ENCODE data around the gene LITAF. TPM values are rescaled to one million over a fixed set of nuclear protein-coding genes. Genes with fewer than 3 reads are reported as not detected.

Gene LITAF
- total RNA-seq, 1 experiment from 2014 or later, result 130 TPM

GRCh38 chr16:11547118-11547916 is 39.4 kb downstream of the LITAF start:
- in situ Hi-C loops (cut with HindIII; ENCODE audit: low pct_unique_long_range_greater_than_20kb, low sequenced_read_pairs), result no loop called here
- peak; percentile 97 for DNase-seq (ENCODE audit: low read depth, low spot score)

- peak; percentile 42 for DNase-seq (ENCODE audit: low read depth, low spot score)
- in situ Hi-C loops (cut with HindIII; ENCODE audit: low pct_unique_long_range_greater_than_20kb, low sequenced_read_pairs), result no loop called here
These were observed 40.1 kb downstream of the LITAF start for GRCh38 chr16:11546608-11547061.

DNA sequence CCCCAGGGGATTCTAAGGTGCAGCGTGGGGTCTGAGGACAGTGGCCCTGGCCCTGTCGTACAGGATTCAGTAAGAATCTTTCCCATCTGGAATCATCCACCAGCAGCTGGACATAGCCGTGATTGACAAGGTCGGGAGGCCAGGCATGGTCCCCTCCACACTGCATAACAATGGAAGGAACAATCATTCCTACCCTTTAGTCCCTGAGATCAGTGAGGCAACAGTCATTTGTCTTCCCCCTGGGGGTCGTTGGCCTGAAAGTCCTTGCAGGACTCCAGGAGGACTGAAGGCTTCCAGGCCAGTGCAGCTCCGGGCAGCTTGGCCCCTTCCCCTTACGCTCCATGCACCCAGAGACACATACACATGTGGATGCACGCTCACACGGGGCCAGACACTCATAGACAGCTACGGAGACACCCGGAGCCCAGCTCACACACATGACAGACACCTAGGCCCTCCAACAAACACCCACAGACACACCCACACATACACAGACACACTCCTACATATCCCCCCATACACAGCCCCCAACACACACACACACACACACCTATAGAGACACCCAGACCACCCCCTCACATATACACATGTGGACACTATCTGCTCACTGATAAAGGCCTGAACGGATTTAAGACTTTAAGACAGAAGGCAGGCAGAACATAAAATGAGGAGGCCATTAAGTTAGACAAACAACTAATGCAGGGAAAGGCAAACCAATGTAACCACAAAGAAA is 42.9 kb downstream of the LITAF start:
- in situ Hi-C loops (cut with HindIII; ENCODE audit: low pct_unique_long_range_greater_than_20kb, low sequenced_read_pairs), result no loop called here
- DNase-seq (ENCODE audit: low read depth, low spot score), result no peak

DNA sequence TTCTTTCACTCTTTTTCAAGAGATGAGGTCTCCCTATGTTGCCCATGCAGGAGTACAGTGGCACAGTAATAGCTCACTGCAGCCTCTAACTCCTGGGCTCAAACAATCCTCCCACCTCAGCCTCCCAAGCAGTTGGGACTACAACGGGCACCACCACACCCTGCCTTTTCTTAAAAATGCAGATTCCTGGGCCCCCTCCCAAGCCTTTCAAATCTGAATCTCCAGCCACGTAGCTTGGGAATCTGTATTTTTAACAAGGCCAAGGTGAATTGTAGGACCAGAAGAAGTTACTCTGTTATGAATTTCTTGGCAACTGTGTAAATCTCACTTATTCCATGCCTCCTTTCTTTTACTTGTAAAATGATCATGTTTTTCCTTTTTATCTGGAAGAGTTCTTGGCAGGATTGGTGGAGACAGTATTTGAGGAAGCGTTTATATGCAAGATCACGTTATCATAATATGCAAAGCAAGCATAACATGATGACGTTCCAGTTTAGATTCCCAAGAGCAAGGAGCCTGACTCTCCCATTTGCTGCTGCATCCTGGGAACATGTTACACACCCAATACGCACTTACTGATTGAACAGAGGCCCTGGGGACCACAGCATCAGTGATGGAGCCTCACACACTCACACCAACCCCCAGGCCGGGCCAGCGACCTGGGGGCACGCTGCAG is 44.5 kb downstream of the LITAF start:
- no peak for DNase-seq (ENCODE audit: low read depth, low spot score)
- in situ Hi-C loops (cut with HindIII; ENCODE audit: low pct_unique_long_range_greater_than_20kb, low sequenced_read_pairs), result no loop called here

DNA sequence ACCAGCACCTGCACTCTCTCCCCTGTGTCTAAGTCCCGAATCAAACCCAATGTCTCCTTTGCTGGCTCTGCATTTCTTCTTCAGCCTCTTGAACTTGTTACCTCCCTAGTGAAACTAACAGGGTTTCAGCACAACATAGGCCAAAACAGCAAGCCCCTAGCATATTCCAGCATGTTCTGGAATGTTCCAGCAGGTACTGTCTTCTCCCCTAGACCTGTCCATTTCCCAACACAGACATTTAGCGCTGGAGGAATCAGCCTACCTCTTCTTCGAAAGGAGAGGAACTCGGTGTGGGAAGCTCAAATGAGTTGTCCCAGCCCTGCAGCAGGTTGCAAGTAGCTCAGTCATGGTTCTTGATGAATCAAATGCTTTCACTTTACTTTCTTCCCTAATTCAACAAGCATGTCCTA is 47.1 kb downstream of the LITAF start:
- in situ Hi-C loops (cut with HindIII; ENCODE audit: low pct_unique_long_range_greater_than_20kb, low sequenced_read_pairs), result no loop called here

DNA sequence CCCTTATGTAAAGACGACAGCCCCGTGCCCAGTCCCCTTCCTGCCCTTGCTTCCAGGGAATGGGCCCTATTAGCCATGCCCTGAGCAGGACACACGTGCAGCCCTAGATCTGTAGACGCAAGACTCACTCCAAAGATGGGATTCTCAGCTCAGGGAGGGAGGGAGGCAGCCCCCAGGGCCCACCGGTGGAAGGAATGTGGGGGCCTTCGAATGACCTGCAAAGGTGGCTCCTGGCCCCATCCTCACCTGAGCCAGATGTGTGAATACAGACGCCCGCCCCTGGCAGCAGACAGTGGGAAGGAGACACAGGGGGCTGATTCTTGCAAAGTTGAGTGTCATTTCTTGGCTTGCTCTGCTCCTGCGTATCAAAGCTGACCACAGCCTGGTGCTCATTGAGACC is 47.8 kb downstream of the LITAF start:
- no peak for DNase-seq (ENCODE audit: low read depth, low spot score)
- in situ Hi-C loops (cut with HindIII; ENCODE audit: low pct_unique_long_range_greater_than_20kb, low sequenced_read_pairs), result no loop called here

More for the DNA sequence above, 47.1 kb downstream of the LITAF start:
- no peak for DNase-seq (ENCODE audit: low read depth, low spot score)

- no peak for DNase-seq (ENCODE audit: low read depth, low spot score)
- in situ Hi-C loops (cut with HindIII; ENCODE audit: low pct_unique_long_range_greater_than_20kb, low sequenced_read_pairs), result no loop called here
These were observed 50.4 kb downstream of the LITAF start for GRCh38 chr16:11536104-11536866.

DNA sequence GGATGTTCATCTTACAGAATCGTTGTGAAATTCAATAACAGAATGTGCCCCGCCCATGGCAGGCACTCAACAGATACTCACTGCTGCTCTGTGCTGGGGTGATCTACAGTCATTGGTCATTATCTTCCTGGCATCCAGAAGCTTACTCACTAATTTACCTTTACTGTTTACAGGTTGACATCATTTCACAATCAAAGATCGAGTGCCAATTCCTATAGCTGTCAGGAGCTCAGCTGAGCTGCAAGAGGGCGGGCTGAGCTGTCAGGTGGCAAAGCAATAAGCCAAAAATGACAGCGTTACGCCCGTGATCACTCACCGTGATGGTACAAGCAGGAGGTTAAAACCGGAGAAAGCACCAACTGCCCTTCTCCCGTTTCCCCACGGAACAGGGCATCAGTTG is 51.2 kb downstream of the LITAF start:
- in situ Hi-C loops (cut with HindIII; ENCODE audit: low pct_unique_long_range_greater_than_20kb, low sequenced_read_pairs), result no loop called here
- DNase-seq (ENCODE audit: low read depth, low spot score), result no peak

DNA sequence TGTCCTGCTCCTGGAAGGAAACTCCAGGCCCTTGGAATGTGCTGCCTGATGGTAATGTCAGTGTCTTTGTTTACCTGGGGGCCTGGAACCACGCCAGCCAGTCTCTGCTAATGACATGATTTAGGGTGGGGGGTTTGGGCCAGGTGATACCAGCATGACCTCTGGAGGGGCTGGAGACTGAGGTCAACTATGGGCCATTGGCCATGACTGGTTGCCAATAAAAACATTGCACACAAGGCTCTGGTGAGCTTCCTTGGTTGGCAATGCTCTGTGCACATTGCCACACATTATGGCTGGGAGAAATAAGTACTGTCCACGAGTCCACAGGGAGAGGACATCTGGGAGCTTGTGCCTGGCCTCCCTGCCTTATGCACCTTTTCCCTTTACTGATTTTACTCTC is 52.5 kb downstream of the LITAF start:
- in situ Hi-C loops (cut with HindIII; ENCODE audit: low pct_unique_long_range_greater_than_20kb, low sequenced_read_pairs), result no loop called here
- no peak for DNase-seq (ENCODE audit: low read depth, low spot score)

DNA sequence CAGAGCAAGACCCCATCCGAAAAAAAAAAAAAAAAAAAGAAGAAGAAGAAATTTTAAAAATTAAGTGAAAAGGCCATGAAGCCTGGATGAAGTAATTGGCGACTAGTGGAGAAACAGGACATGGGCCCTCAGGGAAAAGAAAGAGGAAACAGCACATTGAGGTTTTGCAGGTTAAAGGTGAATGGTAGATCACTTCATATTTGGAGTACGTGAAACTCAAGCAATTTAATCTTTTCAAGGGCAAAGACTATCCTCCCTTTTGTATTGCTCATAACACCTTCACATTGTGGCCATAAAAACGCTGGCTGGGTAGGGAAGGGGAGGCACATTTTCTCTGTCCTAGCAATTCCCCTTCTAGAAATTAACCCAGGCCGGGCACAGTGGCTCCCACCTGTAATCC is 53.1 kb downstream of the LITAF start:
- in situ Hi-C loops (cut with HindIII; ENCODE audit: low pct_unique_long_range_greater_than_20kb, low sequenced_read_pairs), result no loop called here

DNA sequence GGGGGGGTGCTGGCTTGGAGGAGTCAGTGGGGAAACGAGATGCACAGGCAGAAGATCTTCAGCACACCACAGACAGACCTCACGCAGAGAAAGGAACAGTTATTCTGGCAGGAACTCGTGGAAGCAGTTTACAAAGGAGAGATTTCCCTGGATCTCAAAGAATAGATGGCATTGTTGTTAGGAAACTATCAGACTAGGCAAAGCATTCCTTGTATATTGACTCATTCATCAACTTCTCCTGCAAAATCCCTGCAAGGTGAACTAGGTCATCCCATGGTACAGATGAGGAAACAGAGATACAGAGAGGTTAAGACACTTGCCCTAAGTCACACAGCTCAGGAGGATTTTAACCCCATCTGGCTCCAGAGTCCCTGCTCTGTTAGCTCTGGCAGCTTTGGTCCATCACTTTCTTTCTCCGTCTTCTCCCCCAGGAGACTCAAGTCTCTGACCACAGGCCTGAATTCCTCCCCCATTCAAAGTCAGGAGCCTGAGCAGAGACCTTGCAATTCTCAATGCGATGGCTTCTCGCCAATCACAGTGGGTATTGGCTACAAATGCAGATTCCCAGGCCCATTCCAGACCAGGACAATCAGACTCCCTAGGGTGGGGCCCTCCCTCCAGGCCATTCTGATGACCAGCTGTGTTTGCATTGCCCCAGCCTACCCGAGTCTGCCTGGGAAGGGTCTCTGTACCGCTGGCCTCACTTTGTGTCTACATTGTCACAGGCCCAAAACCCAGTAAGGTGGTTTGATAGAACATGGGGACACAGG is 56.4 kb downstream of the LITAF start:
- in situ Hi-C loops (cut with HindIII; ENCODE audit: low pct_unique_long_range_greater_than_20kb, low sequenced_read_pairs), result no loop called here
- DNase-seq (ENCODE audit: low read depth, low spot score), result peak; percentile 92

More for the DNA sequence above, 53.1 kb downstream of the LITAF start:
- no peak for DNase-seq (ENCODE audit: low read depth, low spot score)

- DNase-seq (ENCODE audit: low read depth, low spot score), result no peak
- in situ Hi-C loops (cut with HindIII; ENCODE audit: low pct_unique_long_range_greater_than_20kb, low sequenced_read_pairs), result no loop called here
These were observed 57.4 kb downstream of the LITAF start for GRCh38 chr16:11529285-11529684.

GRCh38 chr16:11528053-11528452 is 58.7 kb downstream of the LITAF start:
- no peak for DNase-seq (ENCODE audit: low read depth, low spot score)
- in situ Hi-C loops (cut with HindIII; ENCODE audit: low pct_unique_long_range_greater_than_20kb, low sequenced_read_pairs), result no loop called here

DNA sequence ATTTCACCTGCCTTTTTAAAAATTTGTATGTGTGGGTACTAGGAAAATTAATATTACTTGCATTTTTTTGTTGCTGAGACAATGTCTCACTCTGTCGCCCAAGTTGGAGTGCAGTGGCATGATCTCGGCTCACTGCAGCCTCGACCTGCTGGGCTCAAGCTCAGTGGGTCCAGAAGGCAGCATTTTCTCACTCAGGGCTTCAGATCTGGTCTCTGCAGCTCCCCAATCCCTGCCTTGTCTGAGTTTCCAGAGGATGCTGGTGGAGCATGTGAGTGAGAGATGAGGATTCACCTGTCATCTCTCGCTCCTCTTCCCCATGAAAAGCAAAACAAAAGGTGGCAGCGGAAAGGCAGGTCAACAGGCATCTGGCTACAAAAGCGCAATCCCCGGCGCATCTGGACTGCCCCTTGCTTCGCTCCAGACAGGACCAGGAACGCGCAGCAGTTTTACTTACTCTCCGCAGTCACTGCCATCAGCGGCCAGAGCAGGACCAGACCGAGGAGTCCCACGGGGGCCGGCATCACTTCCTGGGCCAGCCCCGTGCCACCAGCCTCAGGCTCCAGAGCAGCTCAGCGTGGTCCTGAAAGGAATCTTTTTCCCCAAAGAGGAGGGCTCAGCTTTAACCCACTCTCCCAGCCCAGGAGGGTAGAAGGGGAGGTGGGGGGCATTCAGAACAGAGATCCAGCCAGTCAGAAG is 59.9 kb downstream of the LITAF start:
- in situ Hi-C loops (cut with HindIII; ENCODE audit: low pct_unique_long_range_greater_than_20kb, low sequenced_read_pairs), result no loop called here

DNA sequence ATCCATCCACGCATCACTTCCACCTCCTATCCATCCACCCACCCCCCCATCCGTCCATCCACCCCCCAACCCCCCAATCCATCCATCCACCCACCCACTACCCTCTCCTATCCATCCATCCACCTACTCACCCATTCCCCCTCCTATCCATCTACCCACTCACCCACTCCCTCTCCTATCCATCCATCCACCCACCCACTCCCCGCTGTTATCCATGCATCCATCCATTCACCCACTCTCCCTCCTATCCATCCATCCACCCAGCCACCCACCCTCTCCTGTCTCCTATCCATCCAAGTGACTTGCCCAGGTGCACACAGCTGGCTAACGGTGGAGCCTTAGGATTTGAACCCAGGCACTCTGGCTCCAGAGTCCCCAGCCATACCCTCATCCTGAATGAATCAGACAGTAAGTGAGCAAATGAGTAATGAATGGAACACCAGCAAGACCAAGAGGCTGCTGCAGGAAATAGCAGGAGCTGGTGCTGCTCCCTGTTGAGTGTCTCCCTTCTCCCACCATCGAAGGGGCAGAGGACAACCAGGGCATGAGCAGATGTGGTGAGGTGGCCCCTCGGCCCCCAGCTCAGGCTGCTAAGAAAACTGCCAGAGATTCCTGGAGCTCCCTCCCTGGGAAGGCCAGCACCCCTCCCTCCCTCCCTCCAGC is 62.5 kb downstream of the LITAF start:
- in situ Hi-C loops (cut with HindIII; ENCODE audit: low pct_unique_long_range_greater_than_20kb, low sequenced_read_pairs), result no loop called here
- no peak for DNase-seq (ENCODE audit: low read depth, low spot score)

More for the DNA sequence above, 59.9 kb downstream of the LITAF start:
- DNase-seq (ENCODE audit: low read depth, low spot score), result no peak

DNA sequence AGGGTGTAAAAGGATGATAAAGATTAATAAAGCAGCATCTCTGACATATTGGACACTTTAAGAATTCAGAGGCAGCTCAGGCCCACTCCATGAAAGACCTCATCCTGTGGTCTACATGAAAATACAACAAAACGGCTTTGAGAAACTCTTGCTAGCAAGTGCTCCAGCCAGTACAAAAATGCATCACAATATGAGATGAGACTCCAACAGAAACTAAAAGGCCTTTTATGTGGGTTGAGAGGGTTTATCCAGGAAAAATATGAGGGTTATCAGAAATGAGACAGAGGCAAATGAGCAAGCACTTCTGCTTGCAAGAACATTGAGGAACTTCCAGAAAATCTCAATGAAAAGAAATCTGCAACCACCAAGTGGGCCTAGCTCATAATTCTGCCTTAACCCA is 65.7 kb downstream of the LITAF start:
- in situ Hi-C loops (cut with HindIII; ENCODE audit: low pct_unique_long_range_greater_than_20kb, low sequenced_read_pairs), result no loop called here
- no peak for DNase-seq (ENCODE audit: low read depth, low spot score)

Data from SK-MEL-5 (cell line).